Anterior cingulate cortex (tissue), 58 donors: ENCODE measurements around the gene NGF.

Experiments
- DNase-seq, 58 donors: peaks; one replicate each; lab custom pipeline; 2025; lab: John Stamatoyannopoulos, UW

Gene NGF

GRCh38 chr1:115286431-115287205 lies 51.4 kb downstream of the NGF start:
- DNase-seq: no peak

GRCh38 chr1:115284209-115284608 lies 53.8 kb downstream of the NGF start:
- DNase-seq: no peak

GRCh38 chr1:115283681-115284146 lies 54.3 kb downstream of the NGF start:
- DNase-seq: no peak

GRCh38 chr1:115283249-115283648 lies 54.8 kb downstream of the NGF start:
- DNase-seq: no peak

- DNase-seq: peak in 6 of 58 donors; percentile 4 to 15 (median 8)
These were observed 55.2 kb downstream of the NGF start for GRCh38 chr1:115282807-115283208.

- DNase-seq: no peak
These were observed 56.9 kb downstream of the NGF start for GRCh38 chr1:115281143-115281542.

GRCh38 chr1:115280064-115280463 lies 58.0 kb downstream of the NGF start:
- DNase-seq: no peak

- no peak for DNase-seq
These were observed 59.8 kb downstream of the NGF start for GRCh38 chr1:115278211-115278610.

GRCh38 chr1:115277276-115277675 lies 60.8 kb downstream of the NGF start:
- DNase-seq: no peak

- no peak for DNase-seq
These were observed 62.8 kb downstream of the NGF start for GRCh38 chr1:115275216-115275615.

- no peak for DNase-seq
These were observed 63.6 kb downstream of the NGF start for GRCh38 chr1:115274467-115274866.

- DNase-seq: no peak
These were observed 71.2 kb downstream of the NGF start for GRCh38 chr1:115266729-115267421.

- no peak for DNase-seq
These were observed 73.0 kb downstream of the NGF start for GRCh38 chr1:115265099-115265498.

GRCh38 chr1:115262886-115263285 lies 75.2 kb downstream of the NGF start:
- no peak for DNase-seq

- no peak for DNase-seq
These were observed 76.6 kb downstream of the NGF start for GRCh38 chr1:115261496-115261895.

- no peak for DNase-seq
These were observed 79.7 kb downstream of the NGF start for GRCh38 chr1:115258302-115258866.

- no peak for DNase-seq
These were observed 80.5 kb downstream of the NGF start for GRCh38 chr1:115257591-115257990.

- DNase-seq: no peak
These were observed 82.9 kb downstream of the NGF start for GRCh38 chr1:115255154-115255553.

- no peak for DNase-seq
These were observed 85.5 kb downstream of the NGF start for GRCh38 chr1:115252585-115252984.

GRCh38 chr1:115251856-115252255 lies 86.2 kb downstream of the NGF start:
- no peak for DNase-seq

GRCh38 chr1:115251340-115251748 lies 86.7 kb downstream of the NGF start:
- DNase-seq: no peak

- no peak for DNase-seq
These were observed 91.5 kb downstream of the NGF start for GRCh38 chr1:115246526-115246925.
